ENCODE measurements around the gene EPHA1. TPM values are rescaled to one million over a fixed set of nuclear protein-coding genes. Genes with fewer than 3 reads are reported as not detected.

EPHA1 gene
- total and polyA plus RNA-seq, 2 donors (not counting 3 experiments of a cell fraction or from before 2014, with no cell fraction given): 0.07 TPM; not detected in 1

DNA sequence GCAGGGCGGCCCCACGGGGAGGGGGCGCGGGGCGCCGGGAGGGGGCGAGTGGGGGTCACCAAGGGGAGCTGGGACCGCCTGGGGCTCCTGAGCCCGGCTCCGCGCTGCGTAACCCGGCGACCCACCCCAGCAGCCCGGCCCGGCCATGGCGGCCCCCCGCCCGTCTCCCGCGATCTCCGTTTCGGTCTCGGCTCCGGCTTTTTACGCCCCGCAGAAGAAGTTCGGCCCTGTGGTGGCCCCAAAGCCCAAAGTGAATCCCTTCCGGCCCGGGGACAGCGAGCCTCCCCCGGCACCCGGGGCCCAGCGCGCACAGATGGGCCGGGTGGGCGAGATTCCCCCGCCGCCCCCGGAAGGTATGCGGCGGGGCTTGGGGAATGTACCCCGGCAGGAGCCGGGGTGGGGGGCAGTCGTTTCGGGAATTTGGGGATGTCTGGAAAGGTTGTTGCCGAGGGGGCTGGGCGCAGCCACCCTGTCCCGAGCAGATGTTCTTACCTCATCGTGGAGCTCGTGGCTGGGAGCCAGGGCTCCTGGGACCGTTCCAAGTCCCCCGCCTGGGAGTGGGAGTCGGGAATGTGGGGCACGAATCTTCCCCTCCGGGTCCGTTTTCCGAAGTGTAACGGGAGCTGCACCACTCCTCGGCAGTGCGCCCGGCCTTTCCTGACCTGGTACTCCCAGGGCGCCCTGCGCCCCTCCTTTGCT lies 27.1 kb downstream of the EPHA1 start:
- Histone ChIP-seq H3K9ac (replicated peaks; ENCODE audit: extremely low read depth, insufficient read depth, low read length) (peak overlapping the region; percentile 96), H3K4me1 (ENCODE audit: control insufficient read depth, extremely low read depth, insufficient read depth, low read length) (peaks cover 48% of the 10 kb centered on the region), H3K4me3 (replicated peaks in 1 of 3; ENCODE audit: insufficient read depth in 1 of 3, low read depth in 1 of 3, low read length in 3 of 3) (peak overlapping the region; percentile 76 to 94 (median 88)), H4K20me1 (replicated peaks; ENCODE audit: control insufficient read depth, extremely low read depth, insufficient read depth, low read length) (no peaks in the 10 kb centered on the region), H3K36me3 (ENCODE audit: control insufficient read depth in 2 of 2, extremely low read depth in 1 of 2, insufficient read depth in 2 of 2, low read length in 2 of 2) (peaks cover 3 to 5% of the 10 kb centered on the region in 2 experiments), H3K4me2 (ENCODE audit: insufficient read depth, low read length) (peak overlapping the region; percentile 74), H3K27ac (ENCODE audit: insufficient read depth, low read depth, low read length) (peak overlapping the region; percentile 90), H3K79me2 (ENCODE audit: control insufficient read depth, insufficient read depth, low read length) (peaks cover 70% of the 10 kb centered on the region), H2AFZ (ENCODE audit: low read depth, low read length) (no peak overlapping the region), H3K27me3 (ENCODE audit: control insufficient read depth in 2 of 2, insufficient read depth in 2 of 2, low read length in 2 of 2) (no peaks in the 10 kb centered on the region), H3K9me3 (replicated peaks; ENCODE audit: control insufficient read depth, insufficient read depth, low read length) (no peaks in the 10 kb centered on the region), H3K9me1 (replicated peaks; ENCODE audit: control insufficient read depth, extremely low read depth, insufficient read depth, low read length) (no peaks in the 10 kb centered on the region)
- no peak for FAIRE-seq
- TF ChIP-seq POLR2AphosphoS5 (IDR thresholded peaks at IDR 0.05; ENCODE audit: insufficient read depth, low read depth, low read length): peak; percentile 43
- no peak for TF ChIP-seq POLR2A (IDR thresholded peaks at IDR 0.05; ENCODE audit: low read depth, low read length)
- TF ChIP-seq MAX (IDR thresholded peaks at IDR 0.05; ENCODE audit: insufficient read depth, insufficient read length): no peak
- TF ChIP-seq JUN (IDR thresholded peaks at IDR 0.05; ENCODE audit: borderline replicate concordance, insufficient read depth, insufficient read length, low read depth): no peak
- no peak for TF ChIP-seq EZH2 (IDR thresholded peaks at IDR 0.05; ENCODE audit: borderline replicate concordance, low read depth, low read length, severe bottlenecking)
- no peak for TF ChIP-seq GATA2 (IDR thresholded peaks at IDR 0.05; ENCODE audit: insufficient read depth, insufficient read length, low read depth, low read length)
- no peak for TF ChIP-seq MYC (IDR thresholded peaks at IDR 0.05; ENCODE audit: low read depth, low read length)
- no peak for TF ChIP-seq CTCF (IDR thresholded peaks at IDR 0.05; ENCODE audit: extremely low read depth in 1 of 2, insufficient read depth in 1 of 2, low read depth in 1 of 2, low read length in 2 of 2)
- POLR2A ChIA-PET: interaction anchor here (0.6 to 2.0 kb wide), 5 partner anchors 10 to 94 kb away, joined by 3 to 17 read pairs (median 4); partner anchors contain the start of gene CASP2
- CTCF ChIA-PET: interaction anchor here (0.6 to 1.6 kb wide), 7 partner anchors 10 to 110 kb away, joined by 3 to 10 read pairs (median 4); no protein-coding TSS in a partner anchor
- intact Hi-C loops (cut with micrococcal nuclease) (loop anchor here (5.0 kb wide), 1 partner anchor 116 kb away; no protein-coding TSS in a partner anchor), dilution Hi-C loops (cut with MboI; ENCODE audit: extremely low pct_ligation_motif_present, low sequenced_read_pairs) (loop anchor here (25.0 kb wide), 1 partner anchor 131 kb away; no protein-coding TSS in a partner anchor)
- peak; percentile 68 for DNase-seq (ENCODE audit: low read depth, low spot score)
- BruUV-seq (replicated peaks): no TSS peak

Measured in endothelial cell of umbilical vein (primary cell).